ENCODE measurements around the gene ZNF618. TPM values are rescaled to one million over a fixed set of nuclear protein-coding genes. Genes with fewer than 3 reads are reported as not detected.
A peak's percentile ranks its signal among the peaks of the same experiment; 100 is the strongest.

ZNF618 gene
- total RNA-seq, 2 donors from 2014 or later: 4.0 to 4.1 TPM

- ATAC-seq: no peak
- intact Hi-C loops (cut with DNase I): no loop called here
- DNase-seq: no peak
These were observed 149.2 kb downstream of the ZNF618 start for GRCh38 chr9:114025196-114025753.

- intact Hi-C loops (cut with DNase I): no loop called here
- ATAC-seq: no peak
These were observed 149.7 kb downstream of the ZNF618 start for GRCh38 chr9:114025760-114026159.

GRCh38 chr9:114026335-114026734 is 150.2 kb downstream of the ZNF618 start:
- ATAC-seq: no peak
- no peak for DNase-seq
- intact Hi-C loops (cut with DNase I): no loop called here

More at GRCh38 chr9:114025760-114026159, 149.7 kb downstream of the ZNF618 start:
- no peak for DNase-seq

GRCh38 chr9:114027159-114027862 is 151.2 kb downstream of the ZNF618 start:
- ATAC-seq (no peak), DNase-seq (no peak)
- intact Hi-C loops (cut with DNase I): no loop called here

GRCh38 chr9:114027863-114028465 is 151.9 kb downstream of the ZNF618 start:
- DNase-seq: no peak
- no peak for ATAC-seq
- intact Hi-C loops (cut with DNase I): no loop called here

GRCh38 chr9:114028646-114029045 is 152.5 kb downstream of the ZNF618 start:
- intact Hi-C loops (cut with DNase I): no loop called here
- ATAC-seq (no peak), DNase-seq (no peak)

- ATAC-seq: no peak
- intact Hi-C loops (cut with DNase I): loop anchor here (5.0 to 10.0 kb wide), 5 partner anchors 45 to 347 kb away; partner anchors contain the start of gene ZNF618 (in 1 of the 2)
- no peak for DNase-seq
These were observed 153.4 kb downstream of the ZNF618 start for GRCh38 chr9:114029311-114030170.

GRCh38 chr9:114030364-114030763 is 154.3 kb downstream of the ZNF618 start:
- ATAC-seq (no peak), DNase-seq (no peak)
- intact Hi-C loops (cut with DNase I): loop anchor here (5.0 to 10.0 kb wide), 5 partner anchors 46 to 348 kb away; partner anchors contain the start of gene ZNF618 (in 1 of the 2)

- no peak for ATAC-seq
- intact Hi-C loops (cut with DNase I): loop anchor here (5.0 to 10.0 kb wide), 5 partner anchors 46 to 349 kb away; partner anchors contain the start of gene ZNF618 (in 1 of the 2)
- no peak for DNase-seq
These were observed 155.0 kb downstream of the ZNF618 start for GRCh38 chr9:114031037-114031630.

- DNase-seq (no peak), ATAC-seq (no peak)
- intact Hi-C loops (cut with DNase I): loop anchor here (5.0 to 10.0 kb wide), 5 partner anchors 47 to 350 kb away; partner anchors contain the start of gene ZNF618 (in 1 of the 2)
These were observed 156.1 kb downstream of the ZNF618 start for GRCh38 chr9:114031948-114032840.

- ATAC-seq (peak; percentile 75 to 77), DNase-seq (peak; percentile 51)
- intact Hi-C loops (cut with DNase I): loop anchor here (1.0 to 10.0 kb wide), 6 partner anchors 49 to 351 kb away; partner anchors contain the start of gene ZNF618 (in 1 of the 2)
These were observed 157.4 kb downstream of the ZNF618 start for GRCh38 chr9:114033397-114034103.

GRCh38 chr9:114034196-114034595 is 158.1 kb downstream of the ZNF618 start:
- DNase-seq: no peak
- no peak for ATAC-seq
- intact Hi-C loops (cut with DNase I): loop anchor here (5.0 to 10.0 kb wide), 5 partner anchors 49 to 352 kb away; partner anchors contain the start of gene ZNF618 (in 1 of the 2)

- DNase-seq: no peak
- intact Hi-C loops (cut with DNase I): loop anchor here (5.0 to 10.0 kb wide), 5 partner anchors 50 to 352 kb away; partner anchors contain the start of gene ZNF618 (in 1 of the 2)
- no peak for ATAC-seq
These were observed 158.6 kb downstream of the ZNF618 start for GRCh38 chr9:114034661-114035062.

GRCh38 chr9:114035221-114035844 is 159.2 kb downstream of the ZNF618 start:
- no peak for ATAC-seq
- intact Hi-C loops (cut with DNase I): loop anchor here in 1 of 2 donors (10.0 kb wide), 2 partner anchors 51 to 161 kb away; partner anchors contain the start of gene ZNF618
- no peak for DNase-seq

- ATAC-seq (no peak), DNase-seq (no peak)
- intact Hi-C loops (cut with DNase I): loop anchor here in 1 of 2 donors (10.0 kb wide), 2 partner anchors 51 to 161 kb away; partner anchors contain the start of gene ZNF618
These were observed 160.0 kb downstream of the ZNF618 start for GRCh38 chr9:114035845-114036801.

All from left cardiac atrium (tissue), 4 donors.